Brain microvascular endothelial cell (primary cell): Measurements from ENCODE around the gene NFKB1.

ENCODE experiments used
- DNase-seq: peaks from one replicate; pipeline ENCODE4 v3.0.0-alpha.2; 2020
- H3K27ac ChIP-seq: fragments of 250-450 bp; sonication (Bioruptor Pico); 2 replicates; pipeline ENCODE4 v1.5.1; 2020; ENCODE audit warnings: mild to moderate bottlenecking, moderate library complexity
- H3K27me3 ChIP-seq: fragments of 250-450 bp; sonication (Bioruptor Pico); replicated peaks from 2 replicates; pipeline ENCODE4 v1.5.1; 2020; ENCODE audit warnings: mild to moderate bottlenecking
- H3K36me3 ChIP-seq: fragments of 250-450 bp; sonication (Bioruptor Pico); replicated peaks from 2 replicates; pipeline ENCODE4 v1.5.1; 2020; ENCODE audit warnings: mild to moderate bottlenecking
- H3K4me3 ChIP-seq: 2 replicates; pipeline ENCODE4 v1.5.1; 2011; ENCODE audit warnings: low read depth, mild to moderate bottlenecking, control low read depth, low read length, moderate library complexity
- in situ Hi-C: cut with HindIII; loops from 2 replicates; pipeline ENCODE4 v1.10.0; 2017; ENCODE audit warnings: low sequenced_read_pairs, low pct_ligation_motif_present
- TF ChIP-seq, protein P1 (sequence below): IDR thresholded peaks from 2 replicates; pipeline ENCODE4 v1.5.1; 2011; ENCODE audit warnings: low read depth, mild to moderate bottlenecking, moderate library complexity, low read length, control low read depth, inconsistent platforms; ENCODE audit errors: missing control alignments

NFKB1 gene

DNA sequence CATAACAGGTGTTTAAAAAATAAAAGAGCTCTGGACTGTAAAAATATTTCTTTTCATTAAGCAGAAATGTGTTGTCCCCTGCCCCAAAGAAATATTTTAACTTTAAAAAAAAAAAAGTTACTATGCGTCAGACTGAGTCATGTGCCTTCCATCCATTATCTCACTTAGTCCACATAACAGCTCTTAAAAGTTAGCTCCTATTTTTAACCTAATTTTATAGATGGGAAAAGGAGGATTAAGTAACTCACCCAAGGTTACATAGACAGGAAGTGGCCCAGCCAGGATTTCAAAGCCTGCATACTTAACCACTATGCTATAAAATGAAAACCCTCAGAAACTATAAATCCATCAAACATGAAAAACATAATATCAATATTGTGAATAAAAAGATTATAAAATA is 161.9 kb downstream of the NFKB1 start:
- Histone ChIP-seq H3K4me3 (no peak overlapping the region), H3K27ac (peak overlapping the region; percentile 33), H3K27me3 (no peaks in the 10 kb centered on the region), H3K36me3 (no peaks in the 10 kb centered on the region)
- TF ChIP-seq, protein P1, sequence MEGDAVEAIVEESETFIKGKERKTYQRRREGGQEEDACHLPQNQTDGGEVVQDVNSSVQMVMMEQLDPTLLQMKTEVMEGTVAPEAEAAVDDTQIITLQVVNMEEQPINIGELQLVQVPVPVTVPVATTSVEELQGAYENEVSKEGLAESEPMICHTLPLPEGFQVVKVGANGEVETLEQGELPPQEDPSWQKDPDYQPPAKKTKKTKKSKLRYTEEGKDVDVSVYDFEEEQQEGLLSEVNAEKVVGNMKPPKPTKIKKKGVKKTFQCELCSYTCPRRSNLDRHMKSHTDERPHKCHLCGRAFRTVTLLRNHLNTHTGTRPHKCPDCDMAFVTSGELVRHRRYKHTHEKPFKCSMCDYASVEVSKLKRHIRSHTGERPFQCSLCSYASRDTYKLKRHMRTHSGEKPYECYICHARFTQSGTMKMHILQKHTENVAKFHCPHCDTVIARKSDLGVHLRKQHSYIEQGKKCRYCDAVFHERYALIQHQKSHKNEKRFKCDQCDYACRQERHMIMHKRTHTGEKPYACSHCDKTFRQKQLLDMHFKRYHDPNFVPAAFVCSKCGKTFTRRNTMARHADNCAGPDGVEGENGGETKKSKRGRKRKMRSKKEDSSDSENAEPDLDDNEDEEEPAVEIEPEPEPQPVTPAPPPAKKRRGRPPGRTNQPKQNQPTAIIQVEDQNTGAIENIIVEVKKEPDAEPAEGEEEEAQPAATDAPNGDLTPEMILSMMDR, result no peak
- peak; percentile 43 for DNase-seq
- in situ Hi-C loops, result no loop called here

DNA sequence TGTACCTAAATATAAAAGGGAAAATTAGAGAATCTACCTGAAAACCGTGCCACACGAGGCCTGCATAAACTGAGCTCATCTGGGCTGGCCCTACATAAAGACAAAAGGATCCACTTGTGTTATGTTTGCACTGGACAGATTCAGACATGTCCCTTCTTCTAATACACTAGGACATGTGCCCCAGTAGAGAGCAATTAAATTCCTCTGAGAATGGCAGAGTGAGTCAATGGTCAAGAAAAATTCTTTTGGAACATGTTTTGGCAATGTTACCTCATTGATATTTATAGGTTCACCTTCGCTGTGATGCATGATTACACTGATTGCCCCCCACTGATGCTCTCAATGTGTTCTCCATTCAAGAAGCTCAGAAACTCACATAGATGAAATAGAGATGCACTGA is 164.4 kb downstream of the NFKB1 start:
- H3K27ac ChIP-seq, result no peak overlapping the region
- no peak for DNase-seq
- no peaks in the 10 kb centered on the region for H3K27me3 ChIP-seq
- TF ChIP-seq, protein P1, result no peak
- in situ Hi-C loops, result no loop called here
- H3K36me3 ChIP-seq, result no peaks in the 10 kb centered on the region
- H3K4me3 ChIP-seq, result no peak overlapping the region
